ENCODE data around the gene MRPL17.
"Not testable (repeated sequence)": the region's sequence is repeated elsewhere in the genome, so short reads cannot be mapped to it uniquely, and the experiment has no call there.

The MRPL17 gene

DNA sequence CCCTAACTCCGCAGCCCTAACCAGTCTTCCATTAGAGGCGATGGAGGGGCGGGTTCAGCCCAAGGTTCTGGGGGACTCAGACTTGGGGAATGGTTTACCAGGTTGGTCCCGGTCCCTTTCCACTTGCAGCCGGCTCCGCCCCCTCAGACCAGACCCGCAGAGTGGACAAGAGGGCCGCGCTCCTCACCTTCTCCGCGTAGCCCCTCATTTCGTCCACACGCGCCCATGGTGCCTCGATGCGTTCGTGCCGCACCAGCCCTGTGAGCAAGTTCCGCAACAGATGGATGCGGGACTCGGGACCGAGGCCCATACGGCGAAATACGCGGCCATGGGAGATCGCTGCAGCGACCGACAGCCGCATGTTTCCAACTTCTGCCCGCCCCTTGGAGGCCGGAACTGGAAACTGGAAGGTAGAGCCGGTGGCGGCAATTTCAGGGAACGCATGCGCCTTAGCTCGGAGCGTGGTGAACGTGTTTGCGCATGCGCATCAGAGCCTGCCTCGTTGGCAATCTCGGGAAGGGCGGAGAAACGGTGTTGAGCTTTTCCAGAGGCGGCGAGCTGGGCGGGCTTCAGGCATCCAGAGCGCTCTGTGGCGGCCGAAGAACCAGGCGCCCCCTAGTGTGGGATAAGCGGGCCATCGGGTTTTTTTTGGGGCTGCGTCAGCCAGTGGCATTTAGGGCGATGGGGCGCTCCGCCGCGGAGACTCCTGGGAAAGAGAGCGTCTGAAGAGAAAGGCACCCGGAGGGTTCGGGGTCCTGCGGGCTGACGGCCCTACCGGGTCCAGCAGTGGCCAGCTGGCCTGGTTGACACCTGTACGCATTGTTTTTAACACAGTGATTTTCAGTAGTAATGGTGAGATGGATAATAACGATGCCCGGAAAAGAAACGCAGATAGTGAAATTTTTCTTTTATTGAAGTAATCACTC, at the start of gene MRPL17:
MRPL17 (minus strand) TSS at position 405 of the 926 bp plus-strand sequence; CDS start at position 361, 44 bp downstream.
- DNase-seq (ENCODE audit: low read depth), result peak; percentile 93

DNA sequence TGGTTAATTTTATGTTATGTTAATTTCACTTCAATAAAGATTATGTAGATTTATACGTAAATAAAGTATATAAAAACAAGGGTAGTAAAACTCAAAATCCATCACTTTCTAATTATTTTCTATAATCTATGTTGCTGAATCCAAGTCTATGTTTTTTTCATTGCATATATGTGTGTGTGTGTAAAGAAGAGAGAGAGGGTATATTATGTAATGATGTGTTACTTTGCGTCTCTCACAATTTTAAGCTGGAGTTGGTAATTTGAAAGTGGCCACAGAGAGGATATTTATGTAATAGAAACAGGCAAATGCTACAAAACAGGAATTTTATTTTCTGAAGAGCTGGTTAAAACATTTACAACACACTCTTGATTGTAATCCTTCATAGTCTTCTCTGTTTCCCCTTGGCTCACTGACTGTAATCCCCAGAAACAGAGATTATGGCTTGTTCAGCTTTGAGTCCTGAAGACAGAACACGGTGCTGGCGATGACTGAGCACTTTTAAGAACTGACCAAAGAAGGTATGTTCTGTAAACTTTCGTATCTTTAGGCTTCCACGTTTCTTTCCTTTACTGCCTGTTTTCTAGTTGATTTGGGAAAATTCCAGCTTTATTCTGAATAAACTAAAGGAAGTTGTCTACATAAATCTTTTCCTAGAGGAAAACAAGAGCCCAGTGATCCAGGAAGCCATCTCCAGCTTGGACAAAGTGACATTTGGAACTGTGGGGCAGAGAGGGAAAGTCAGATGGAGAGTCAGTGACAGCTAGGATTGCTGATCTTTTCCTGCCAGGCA, 45.0 kb upstream of the MRPL17 start:
- no peak overlapping the region for H3K4me3 ChIP-seq (ENCODE audit: low read depth, low read length)
- DNase-seq (ENCODE audit: low read depth), result no peak

More for the DNA sequence above, at the start of gene MRPL17:
- H3K4me3 ChIP-seq (ENCODE audit: low read depth, low read length), result peak within 1 kb of the TSS; percentile 86

DNA sequence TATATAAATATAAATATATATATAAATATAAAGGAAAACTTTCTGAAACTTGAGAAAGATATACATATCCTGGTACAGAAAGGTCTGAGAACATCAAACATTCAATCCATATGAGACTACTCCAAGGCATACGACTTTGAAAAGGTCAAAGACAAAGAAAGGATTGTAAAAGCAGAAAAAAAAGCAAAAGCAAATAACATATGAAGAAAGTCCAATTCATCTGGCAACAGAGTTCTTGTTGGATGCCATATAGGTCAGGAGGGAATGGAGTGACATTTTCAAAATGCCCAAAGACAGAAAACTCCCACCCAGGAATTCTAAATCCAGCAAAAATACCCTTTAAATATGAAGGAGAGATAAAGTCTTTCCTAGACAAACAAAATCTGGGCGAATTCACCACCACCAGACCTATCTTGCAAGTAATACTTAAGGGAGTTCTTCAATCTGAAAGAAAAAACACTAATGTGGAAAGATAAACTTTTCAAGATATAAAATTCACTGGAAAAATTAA, 42.3 kb upstream of the MRPL17 start:
- DNase-seq (ENCODE audit: low read depth), result no peak
- H3K4me3 ChIP-seq (ENCODE audit: low read depth, low read length), result no peak overlapping the region

DNA sequence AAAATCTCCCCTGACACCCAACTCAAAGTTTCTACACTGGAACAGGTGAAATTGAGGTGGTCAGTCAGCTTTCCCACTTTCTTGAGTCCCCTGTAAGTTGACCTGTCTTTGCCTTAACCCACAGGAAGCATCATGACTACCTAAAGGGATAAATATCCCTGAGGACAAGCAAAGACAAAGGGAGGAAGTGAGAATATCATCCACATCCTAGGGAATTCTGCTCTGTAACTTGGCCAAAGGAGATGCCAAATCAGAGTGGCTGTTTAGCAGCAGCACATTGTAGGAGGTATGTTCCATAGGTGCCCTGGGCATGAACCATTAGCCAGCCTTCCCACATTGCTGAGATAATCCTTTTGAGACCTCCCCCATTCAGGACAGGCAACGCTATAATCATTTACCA, 40.9 kb upstream of the MRPL17 start:
- no peak for DNase-seq (ENCODE audit: low read depth)
- H3K4me3 ChIP-seq (ENCODE audit: low read depth, low read length), result no peak overlapping the region

DNA sequence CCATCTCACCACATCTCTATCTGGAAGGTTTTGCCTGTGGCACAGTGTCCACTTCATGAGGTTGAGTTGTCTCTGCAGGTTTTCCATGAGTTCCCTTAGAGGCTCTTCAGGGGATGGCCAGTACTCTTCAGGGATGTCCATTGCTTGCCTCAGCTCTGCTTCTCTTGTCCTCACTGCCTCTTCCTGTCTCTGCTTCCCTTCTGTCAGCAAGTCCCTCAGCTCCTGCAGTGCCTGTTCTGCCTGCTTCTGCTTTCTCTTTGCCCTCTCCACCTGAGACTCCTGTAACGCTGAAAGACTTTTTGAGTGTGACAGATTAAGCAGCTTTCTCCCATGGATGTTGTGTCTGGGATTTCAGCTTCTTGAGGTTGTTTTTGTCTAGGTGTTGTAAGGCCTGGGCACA, 38.2 kb upstream of the MRPL17 start:
- no peak for DNase-seq (ENCODE audit: low read depth)

DNA sequence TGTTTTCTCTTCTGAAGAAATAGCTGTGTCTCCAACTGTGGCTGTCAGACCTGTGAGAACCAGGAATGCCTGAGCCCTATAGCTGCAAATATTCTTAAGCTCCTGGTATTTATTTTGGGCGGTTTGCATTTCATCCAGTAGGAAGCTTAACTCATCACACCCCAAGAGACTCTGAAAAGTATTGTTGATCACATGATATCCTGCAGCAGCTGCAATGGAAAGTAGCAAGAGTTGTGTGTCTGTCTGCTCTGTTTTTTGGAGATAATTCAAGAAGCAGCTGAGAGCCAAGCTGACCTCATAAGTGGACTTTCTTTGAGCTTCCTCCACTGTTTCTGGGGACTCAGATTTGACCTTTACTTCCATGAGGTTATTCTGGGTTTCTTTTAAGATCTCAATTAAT, 36.4 kb upstream of the MRPL17 start:
- H3K4me3 ChIP-seq (ENCODE audit: low read depth, low read length), result no peak overlapping the region
- DNase-seq (ENCODE audit: low read depth), result peak; percentile 12

More for the DNA sequence above, 38.2 kb upstream of the MRPL17 start:
- no peak overlapping the region for H3K4me3 ChIP-seq (ENCODE audit: low read depth, low read length)

DNA sequence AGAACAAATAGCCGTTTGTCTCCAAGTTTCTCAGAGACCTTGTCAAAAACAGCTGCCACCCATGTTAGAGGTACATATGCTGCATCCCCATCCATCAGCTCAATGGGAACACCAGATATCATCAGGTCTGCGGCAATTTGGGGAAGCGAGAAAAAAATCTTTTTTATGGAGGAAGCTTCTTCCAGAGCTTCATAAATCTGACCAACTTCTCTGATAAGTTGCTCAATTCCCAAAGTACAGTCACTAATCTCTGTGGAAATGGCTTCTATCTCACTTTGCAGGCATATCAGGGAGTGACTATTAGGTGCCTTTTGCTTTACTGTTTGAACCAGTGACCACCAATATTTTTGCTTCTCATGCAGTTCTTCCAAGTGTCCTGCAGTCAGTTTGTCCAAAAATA, 34.3 kb upstream of the MRPL17 start:
- no peak for DNase-seq (ENCODE audit: low read depth)
- H3K4me3 ChIP-seq (ENCODE audit: low read depth, low read length), result no peak overlapping the region

DNA sequence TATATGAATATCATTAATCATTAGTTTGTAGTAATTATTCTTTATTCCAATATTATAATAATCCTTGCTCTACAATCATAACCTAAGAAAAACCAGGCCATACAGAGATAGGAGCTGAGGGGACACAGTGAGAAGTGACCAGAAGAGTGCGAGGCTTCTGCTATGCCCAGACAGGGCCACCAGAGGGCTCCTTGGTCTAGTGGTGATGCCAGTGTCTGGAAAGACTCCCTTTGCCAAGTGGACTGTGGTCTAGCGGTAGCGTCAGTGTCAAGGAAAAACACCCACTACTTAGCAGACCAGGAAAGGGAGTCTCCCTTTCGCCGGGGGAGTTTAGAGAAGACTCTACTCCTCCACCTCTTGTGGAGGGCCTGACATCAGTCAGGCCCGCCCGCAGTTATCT, 28.4 kb upstream of the MRPL17 start:
- DNase-seq (ENCODE audit: low read depth); H3K4me3 ChIP-seq (ENCODE audit: low read depth, low read length): not testable (repeated sequence)

DNA sequence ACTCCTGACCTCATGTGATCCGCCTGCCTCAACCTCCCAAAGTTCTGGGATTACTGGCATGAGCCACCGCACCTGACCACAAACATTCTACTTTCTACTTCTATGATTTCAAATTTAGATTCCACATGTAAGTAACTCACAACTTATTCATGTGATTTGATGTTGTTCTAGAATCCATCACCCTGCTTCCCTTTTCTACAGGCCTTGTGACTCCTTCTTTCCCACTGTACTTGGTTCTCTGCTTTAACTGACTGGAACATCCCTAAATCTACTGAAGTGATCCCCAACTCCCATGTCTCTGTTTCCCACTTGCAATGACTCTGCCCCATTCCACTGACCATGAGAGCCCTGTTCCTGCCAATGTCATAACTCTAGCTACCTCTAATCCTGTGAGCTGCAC, 25.7 kb upstream of the MRPL17 start:
- H3K4me3 ChIP-seq (ENCODE audit: low read depth, low read length), result no peak overlapping the region
- DNase-seq (ENCODE audit: low read depth), result no peak

DNA sequence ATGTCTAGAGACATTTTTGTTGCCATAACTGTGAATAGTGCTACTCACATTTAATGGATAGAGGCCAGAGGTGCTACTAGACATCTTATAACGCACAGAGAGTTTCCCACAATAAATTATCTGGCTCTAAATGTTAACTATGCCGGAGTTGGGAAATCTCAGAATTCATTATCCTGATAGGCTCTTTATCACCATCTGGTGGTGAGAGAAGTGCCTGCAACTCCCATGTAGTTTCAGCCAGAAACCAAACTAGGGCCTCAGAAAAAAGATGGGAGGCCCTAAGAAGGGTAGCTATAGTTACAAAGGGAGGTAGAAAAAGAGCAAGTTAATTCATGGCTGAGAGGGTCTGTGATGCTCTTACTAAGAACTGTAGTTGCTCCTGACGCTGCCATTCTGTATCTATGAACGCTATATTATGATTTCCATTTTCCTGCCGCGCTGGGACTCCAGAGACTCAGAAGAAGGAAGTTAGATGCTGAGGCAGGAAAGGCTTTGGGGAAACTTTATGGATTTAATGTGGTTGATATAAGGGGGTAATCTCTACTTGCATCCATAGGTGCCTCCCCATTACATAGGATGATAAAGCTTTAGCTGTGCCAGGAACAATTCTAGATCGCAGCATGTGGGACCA, 22.9 kb upstream of the MRPL17 start:
- no peak overlapping the region for H3K4me3 ChIP-seq (ENCODE audit: low read depth, low read length)
- peak; percentile 16 for DNase-seq (ENCODE audit: low read depth)

DNA sequence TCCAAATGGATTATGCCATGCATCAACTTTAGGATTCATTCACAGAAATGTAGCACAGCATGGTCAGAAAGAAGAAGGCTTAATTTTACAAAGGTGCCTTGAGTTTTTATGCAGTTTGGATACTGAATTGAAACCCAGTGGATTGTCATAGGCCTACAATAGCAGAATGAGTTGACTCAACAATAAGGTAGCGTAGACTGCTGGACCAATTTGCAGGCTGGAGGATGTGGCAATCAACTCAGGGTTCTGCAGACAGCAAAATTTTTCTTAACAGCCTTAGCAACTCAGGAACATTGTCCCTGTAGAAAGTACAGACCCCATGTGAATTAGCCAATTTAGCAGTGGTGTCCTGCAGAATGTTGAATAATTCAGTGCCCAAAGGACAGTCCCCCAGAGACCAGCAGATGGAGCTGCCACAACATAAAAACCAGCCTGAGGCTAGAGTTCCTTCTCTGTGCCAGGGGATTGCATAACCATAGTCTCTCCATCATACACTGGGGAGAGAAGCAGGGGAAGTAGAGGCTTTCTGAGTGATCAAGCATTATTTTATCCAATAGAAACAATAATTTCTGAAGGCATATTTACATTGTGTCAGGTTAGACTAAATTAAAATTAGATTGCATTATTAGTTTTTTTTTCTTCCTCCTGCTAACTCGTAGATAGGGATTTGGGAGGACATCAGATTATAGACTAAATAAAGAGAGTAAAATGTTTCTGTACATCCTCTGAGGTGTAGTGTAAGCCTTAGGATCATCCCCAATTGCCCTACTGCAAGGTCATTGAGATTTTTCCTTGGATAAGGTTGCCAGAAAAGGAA, 20.3 kb upstream of the MRPL17 start:
- DNase-seq (ENCODE audit: low read depth), result peak; percentile 22
- no peak overlapping the region for H3K4me3 ChIP-seq (ENCODE audit: low read depth, low read length)

DNA sequence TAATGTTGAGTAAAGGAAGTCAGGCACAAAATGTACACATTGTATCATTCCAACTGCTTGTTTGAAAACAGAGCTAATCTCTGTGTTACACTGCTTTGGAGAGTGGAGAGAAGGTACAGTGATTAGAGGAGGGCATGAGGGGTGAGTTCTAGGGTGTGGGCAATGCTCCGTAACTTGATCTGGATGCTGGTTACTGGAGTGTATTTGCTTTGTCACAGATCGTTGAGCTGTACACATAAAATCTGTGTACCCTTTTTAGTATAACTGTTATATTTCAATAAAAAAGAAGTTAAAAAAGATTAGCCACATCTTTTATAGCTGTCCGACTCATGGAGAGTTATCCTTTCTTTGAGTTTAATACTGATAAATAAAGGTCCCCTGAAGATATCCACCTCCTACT, 18.8 kb upstream of the MRPL17 start:
- not testable (repeated sequence) for H3K4me3 ChIP-seq (ENCODE audit: low read depth, low read length); DNase-seq (ENCODE audit: low read depth)

DNA sequence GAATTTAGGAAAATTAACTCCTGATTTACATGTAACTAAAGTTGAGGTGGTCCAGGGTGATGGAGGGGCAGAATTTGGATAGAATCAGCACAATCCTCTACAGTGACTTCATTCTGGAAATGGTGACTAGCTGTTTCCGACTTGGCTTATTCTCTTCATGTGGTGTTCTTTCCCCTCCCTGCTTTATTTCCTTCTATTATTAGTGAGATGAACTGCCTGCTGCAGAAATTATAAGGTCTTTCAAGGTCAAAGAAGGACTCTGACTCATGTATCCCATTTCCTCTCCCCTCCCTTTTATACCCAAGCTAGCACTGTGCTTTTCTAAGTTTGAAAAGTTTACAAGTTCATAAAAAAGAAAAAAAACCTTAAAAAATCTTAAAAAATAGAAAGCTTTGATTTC, 12.2 kb upstream of the MRPL17 start:
- no peak overlapping the region for H3K4me3 ChIP-seq (ENCODE audit: low read depth, low read length)
- DNase-seq (ENCODE audit: low read depth), result peak; percentile 18

DNA sequence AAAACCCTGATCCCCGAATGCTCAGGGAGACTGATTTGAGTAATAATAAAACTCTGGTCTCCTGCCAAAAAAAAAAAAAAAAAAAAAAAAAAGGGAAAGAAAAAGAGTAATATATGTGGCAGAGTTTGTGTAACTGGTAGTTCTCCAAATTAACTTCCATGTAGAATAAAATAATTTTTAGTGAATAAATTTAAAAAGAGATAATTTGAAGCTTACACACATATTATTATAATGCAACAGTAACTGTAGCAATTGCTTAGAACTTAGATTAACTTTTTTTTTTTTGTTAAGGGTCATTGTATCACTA, 11.0 kb upstream of the MRPL17 start:
- H3K4me3 ChIP-seq (ENCODE audit: low read depth, low read length), result no peak overlapping the region
- no peak for DNase-seq (ENCODE audit: low read depth)

DNA sequence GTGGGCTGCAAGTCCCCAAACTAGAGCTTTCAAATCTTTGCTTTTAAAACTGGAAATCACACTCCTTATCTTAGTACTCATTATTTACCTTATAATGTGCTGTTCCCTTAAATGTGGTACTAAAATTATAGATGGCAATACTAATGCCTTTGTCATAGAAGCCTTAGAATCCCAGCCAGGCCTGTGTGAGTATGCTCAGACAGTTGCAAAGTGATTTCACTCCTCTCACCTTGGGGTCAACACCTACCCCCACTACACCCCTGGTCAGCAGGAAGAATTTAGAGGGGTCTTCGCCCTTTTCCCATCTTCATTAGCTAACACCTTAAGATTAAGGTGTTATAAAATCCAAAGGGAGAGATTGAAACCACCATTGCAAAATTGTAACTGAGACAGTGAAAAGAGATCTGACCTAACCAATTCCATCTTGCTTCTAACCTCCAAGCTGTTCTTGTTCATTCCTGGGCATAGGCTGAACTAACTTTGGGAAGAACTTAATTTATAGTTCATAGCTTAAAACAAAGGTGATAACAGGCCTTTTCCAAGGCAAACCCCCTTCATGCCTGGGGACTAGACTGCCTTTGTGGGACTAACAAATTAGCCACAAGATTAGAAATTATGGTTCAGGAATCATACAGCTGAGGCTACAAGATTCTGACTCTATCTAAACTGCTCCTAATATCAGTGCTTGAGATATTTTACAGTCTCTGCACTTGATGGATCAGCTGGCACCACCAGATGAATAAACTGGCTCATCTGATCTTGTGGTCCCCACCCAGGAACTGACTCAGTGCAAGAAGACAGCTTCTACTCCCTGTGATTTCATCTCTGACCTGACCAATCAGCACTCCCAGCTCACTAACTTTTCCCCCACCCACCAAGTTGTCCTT, 10.4 kb upstream of the MRPL17 start:
- H3K4me3 ChIP-seq (ENCODE audit: low read depth, low read length), result no peak overlapping the region
- DNase-seq (ENCODE audit: low read depth), result peak; percentile 76

DNA sequence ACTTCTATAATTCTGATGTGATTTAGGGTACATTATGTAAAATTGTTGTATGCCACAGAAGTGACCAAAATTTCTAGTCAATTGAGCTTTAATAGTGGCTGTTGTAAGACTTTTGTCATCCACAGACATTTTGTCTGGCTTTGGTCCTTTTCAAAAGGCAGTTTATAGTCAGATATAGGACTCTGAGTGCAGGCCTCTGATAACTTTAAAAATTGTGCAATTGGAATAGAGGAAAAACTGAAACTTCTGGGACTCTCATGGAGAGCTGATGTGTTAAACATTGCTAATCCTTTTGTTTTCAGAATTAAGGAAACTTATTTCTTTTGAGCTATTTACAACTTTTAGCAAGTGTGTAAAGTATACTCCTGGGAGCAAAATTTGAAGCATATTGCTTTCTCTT, 9.0 kb upstream of the MRPL17 start:
- no peak for DNase-seq (ENCODE audit: low read depth)
- no peak overlapping the region for H3K4me3 ChIP-seq (ENCODE audit: low read depth, low read length)

DNA sequence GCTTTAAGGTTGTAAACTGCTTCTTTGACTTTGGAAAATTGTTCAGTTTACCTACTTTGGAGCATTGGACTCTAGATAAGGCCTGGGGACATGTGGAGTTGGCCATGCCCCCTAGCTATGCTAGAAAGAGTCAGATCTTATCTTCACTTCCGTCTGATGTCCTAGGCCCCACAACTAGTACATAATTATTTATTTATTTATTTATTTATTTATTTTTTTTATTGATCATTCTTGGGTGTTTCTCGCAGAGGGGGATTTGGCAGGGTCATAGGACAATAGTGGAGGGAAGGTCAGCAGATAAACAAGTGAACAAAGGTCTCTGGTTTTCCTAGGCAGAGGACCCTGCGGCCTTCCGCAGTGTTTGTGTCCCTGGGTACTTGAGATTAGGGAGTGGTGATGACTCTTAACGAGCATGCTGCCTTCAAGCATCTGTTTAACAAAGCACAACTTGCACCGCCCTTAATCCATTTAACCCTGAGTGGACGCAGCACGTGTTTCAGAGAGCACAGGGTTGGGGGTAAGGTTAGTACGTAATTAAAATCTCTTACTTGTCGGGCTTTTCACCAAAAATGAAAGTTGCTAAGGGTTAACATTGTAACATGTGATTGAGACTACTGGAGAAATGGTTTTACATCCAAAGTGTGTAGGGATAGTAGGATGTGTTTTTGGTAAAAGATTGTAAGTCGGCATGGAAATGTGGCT, 7.4 kb upstream of the MRPL17 start:
- not testable (repeated sequence) for H3K4me3 ChIP-seq (ENCODE audit: low read depth, low read length); DNase-seq (ENCODE audit: low read depth)

DNA sequence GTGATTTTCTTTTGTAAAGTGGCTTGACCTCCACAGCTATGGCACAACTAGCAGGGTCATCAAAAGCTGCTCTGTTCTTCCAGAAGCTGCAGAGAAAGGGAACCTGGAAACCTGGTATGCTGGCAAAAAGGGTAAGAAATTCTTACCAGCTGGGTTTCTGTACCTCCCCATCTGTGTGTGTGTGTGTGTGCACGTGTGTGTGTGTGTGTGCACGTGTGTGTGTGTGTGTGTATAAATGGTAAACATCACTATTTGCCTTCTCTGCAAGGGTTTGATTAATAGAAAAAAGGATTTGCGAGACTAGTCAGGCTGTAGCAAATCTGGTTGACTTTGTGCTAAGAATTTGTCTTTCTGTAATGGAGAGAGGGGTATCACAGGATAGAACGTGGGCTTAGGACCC, 4.7 kb upstream of the MRPL17 start:
- DNase-seq (ENCODE audit: low read depth), result no peak
- no peak overlapping the region for H3K4me3 ChIP-seq (ENCODE audit: low read depth, low read length)
